IMR-90 (cell line): ENCODE measurements around the gene PKP3. TPM values are rescaled to one million over a fixed set of nuclear protein-coding genes. Genes with fewer than 3 reads are reported as not detected.

ENCODE experiments used
- microRNA-seq, 2 experiments: library from miRNA; stranded (forward) in 1 of 2; unstranded in 1 of 2; fragments of 10-50 nt in 1 of 2; fragments of <30 nt in 1 of 2; gene quantifications in 1 of 2; microRNA quantifications in 1 of 2; one replicate each; pipeline versions ENCODE3 to v1.1.0; 2013 to 2020; ENCODE audit not compliant: insufficient read depth in 1 of 2, insufficient read length in 1 of 2, unreplicated experiment in 1 of 2
- polyA plus RNA-seq, 3 experiments: library from polyadenylated mRNA; depleted of rRNA; stranded (reverse); fragments of >200 nt; gene quantifications; 2 replicates each; pipeline ENCODE4 v1.2.3, GENCODE V29; 2012; ENCODE audit warnings: low replicate concordance in 1 of 3
- small RNA-seq, 5 experiments: library from RNA; depleted of rRNA; stranded (forward); fragments of <200 nt; gene quantifications; one replicate each; pipeline ENCODE3, GENCODE V24; 2012
- total RNA-seq: library from RNA; depleted of rRNA; stranded (reverse); fragments of >200 nt; gene quantifications from 2 replicates; pipeline ENCODE4 v1.2.3, GENCODE V29; 2012; rRNA removed

PKP3 gene
- total and polyA plus RNA-seq, 2 of the 4 experiments (the other 2 are of a cell fraction): 1.5 to 2.2 TPM

Small RNA genes within 50 kb of the gene (microRNA-seq; reads per million reads assigned to microRNA genes)
- not detected for gene RN7SL838P (ENCODE audit: insufficient read depth, insufficient read length)

Small RNA genes within 50 kb of the gene (small RNA-seq; reads per million reads assigned to genes)
- 0 reads per million in 5 experiments for gene RN7SL838P

Other genes with a start within 250 kb of the PKP3 start
- gene SCGB1C1, start 201.1 kb upstream of the PKP3 start, total RNA-seq: not detected in 2 replicates
- gene SCGB1C1, start 201.1 kb upstream of the PKP3 start, polyA plus RNA-seq (2012; rRNA removed): not detected in 2 replicates
- gene BET1L, start 186.8 kb upstream of the PKP3 start, total RNA-seq: 10.0 and 10.8 TPM in 2 replicates
- gene BET1L, start 186.8 kb upstream of the PKP3 start, polyA plus RNA-seq (2012; rRNA removed): 82.8 and 90.7 TPM in 2 replicates
- gene RIC8A, start 186.5 kb upstream of the PKP3 start, total RNA-seq: 114 and 129 TPM in 2 replicates
- gene RIC8A, start 186.5 kb upstream of the PKP3 start, polyA plus RNA-seq (2012; rRNA removed): 188 and 193 TPM in 2 replicates
- 4.4 and 5.4 TPM in 2 replicates for gene SIRT3, start 157.9 kb upstream of the PKP3 start, total RNA-seq
- gene SIRT3, start 157.9 kb upstream of the PKP3 start, polyA plus RNA-seq (2012; rRNA removed): 14.9 and 18.6 TPM in 2 replicates
- 217 and 232 TPM in 2 replicates for gene PSMD13, start 157.2 kb upstream of the PKP3 start, total RNA-seq
- gene PSMD13, start 157.2 kb upstream of the PKP3 start, polyA plus RNA-seq (2012; rRNA removed): 177 and 185 TPM in 2 replicates
- not detected in 2 replicates for gene NLRP6, start 115.8 kb upstream of the PKP3 start, total RNA-seq
- not detected in 2 replicates for gene NLRP6, start 115.8 kb upstream of the PKP3 start, polyA plus RNA-seq (2012; rRNA removed)
- gene PGGHG, start 105.1 kb upstream of the PKP3 start, total RNA-seq: 1.4 and 1.8 TPM in 2 replicates
- gene PGGHG, start 105.1 kb upstream of the PKP3 start, polyA plus RNA-seq (2012; rRNA removed): 16.2 and 17.0 TPM in 2 replicates
- gene IFITM5, start 94.7 kb upstream of the PKP3 start, total RNA-seq: not detected in 2 replicates
- not detected in 2 replicates for gene IFITM5, start 94.7 kb upstream of the PKP3 start, polyA plus RNA-seq (2012; rRNA removed)
- 26.4 and 31.2 TPM in 2 replicates for gene IFITM2, start 86.4 kb upstream of the PKP3 start, total RNA-seq
- 564 and 600 TPM in 2 replicates for gene IFITM2, start 86.4 kb upstream of the PKP3 start, polyA plus RNA-seq (2012; rRNA removed)
- 14.4 and 24.2 TPM in 2 replicates for gene IFITM1, start 80.2 kb upstream of the PKP3 start, total RNA-seq
- 67.5 and 68.9 TPM in 2 replicates for gene IFITM1, start 80.2 kb upstream of the PKP3 start, polyA plus RNA-seq (2012; rRNA removed)
- gene IFITM3, start 73.3 kb upstream of the PKP3 start, total RNA-seq: 40.9 and 52.5 TPM in 2 replicates
- 906 and 1,008 TPM in 2 replicates for gene IFITM3, start 73.3 kb upstream of the PKP3 start, polyA plus RNA-seq (2012; rRNA removed)
- gene B4GALNT4, start 24.7 kb upstream of the PKP3 start, total RNA-seq: 5.2 and 6.1 TPM in 2 replicates
- gene B4GALNT4, start 24.7 kb upstream of the PKP3 start, polyA plus RNA-seq (2012; rRNA removed): 38.6 and 45.4 TPM in 2 replicates
- 9.4 and 10.9 TPM in 2 replicates for gene SIGIRR, start 20.8 kb downstream of the PKP3 start, total RNA-seq
- 27.6 and 33.8 TPM in 2 replicates for gene SIGIRR, start 20.8 kb downstream of the PKP3 start, polyA plus RNA-seq (2012; rRNA removed)
- not detected in 2 replicates for gene ANO9, start 47.8 kb downstream of the PKP3 start, total RNA-seq
- gene ANO9, start 47.8 kb downstream of the PKP3 start, polyA plus RNA-seq (2012; rRNA removed): not detected in 2 replicates
- 21.4 and 23.5 TPM in 2 replicates for gene PTDSS2, start 56.1 kb downstream of the PKP3 start, total RNA-seq
- 26.6 and 29.8 TPM in 2 replicates for gene PTDSS2, start 56.1 kb downstream of the PKP3 start, polyA plus RNA-seq (2012; rRNA removed)
- 138 and 143 TPM in 2 replicates for gene RNH1, start 113.0 kb downstream of the PKP3 start, total RNA-seq
- 238 and 247 TPM in 2 replicates for gene RNH1, start 113.0 kb downstream of the PKP3 start, polyA plus RNA-seq (2012; rRNA removed)
- 99.4 and 108 TPM in 2 replicates for gene HRAS, start 141.4 kb downstream of the PKP3 start, total RNA-seq
- gene HRAS, start 141.4 kb downstream of the PKP3 start, polyA plus RNA-seq (2012; rRNA removed): 123 and 154 TPM in 2 replicates
- 0.28 and 0.36 TPM in 2 replicates for gene LRRC56, start 143.3 kb downstream of the PKP3 start, total RNA-seq
- gene LRRC56, start 143.3 kb downstream of the PKP3 start, polyA plus RNA-seq (2012; rRNA removed): 1.3 and 1.7 TPM in 2 replicates
- 0.18 and 0.28 TPM in 2 replicates for gene LMNTD2, start 166.5 kb downstream of the PKP3 start, total RNA-seq
- 1.3 and 2.5 TPM in 2 replicates for gene LMNTD2, start 166.5 kb downstream of the PKP3 start, polyA plus RNA-seq (2012; rRNA removed)
- 6.8 and 6.9 TPM in 2 replicates for gene RASSF7, start 166.8 kb downstream of the PKP3 start, total RNA-seq
- gene RASSF7, start 166.8 kb downstream of the PKP3 start, polyA plus RNA-seq (2012; rRNA removed): 18.5 and 24.2 TPM in 2 replicates
- 10.9 and 12.2 TPM in 2 replicates for gene PHRF1, start 182.3 kb downstream of the PKP3 start, total RNA-seq
- gene PHRF1, start 182.3 kb downstream of the PKP3 start, polyA plus RNA-seq (2012; rRNA removed): 17.5 and 23.0 TPM in 2 replicates
- 1.4 and 1.6 TPM in 2 replicates for gene IRF7, start 221.7 kb downstream of the PKP3 start, total RNA-seq
- 4.5 and 5.8 TPM in 2 replicates for gene IRF7, start 221.7 kb downstream of the PKP3 start, polyA plus RNA-seq (2012; rRNA removed)
- gene CDHR5, start 230.7 kb downstream of the PKP3 start, total RNA-seq: not detected in 2 replicates
- gene CDHR5, start 230.7 kb downstream of the PKP3 start, polyA plus RNA-seq (2012; rRNA removed): not detected in 2 replicates
- not detected in 2 replicates for gene SCT, start 233.0 kb downstream of the PKP3 start, total RNA-seq
- gene SCT, start 233.0 kb downstream of the PKP3 start, polyA plus RNA-seq (2012; rRNA removed): not detected in 2 replicates
- not detected in 2 replicates for gene DRD4, start 243.1 kb downstream of the PKP3 start, total RNA-seq
- gene DRD4, start 243.1 kb downstream of the PKP3 start, polyA plus RNA-seq (2012; rRNA removed): not detected in 2 replicates